HG03460 (cell line): ENCODE data around the gene AUH.

Source experiments
- ATAC-seq: cut with Tn5 transposase; IDR thresholded peaks from one replicate; pipeline ENCODE4 v1.9.1; 2021; ENCODE audit not compliant: unreplicated experiment

Gene AUH

DNA sequence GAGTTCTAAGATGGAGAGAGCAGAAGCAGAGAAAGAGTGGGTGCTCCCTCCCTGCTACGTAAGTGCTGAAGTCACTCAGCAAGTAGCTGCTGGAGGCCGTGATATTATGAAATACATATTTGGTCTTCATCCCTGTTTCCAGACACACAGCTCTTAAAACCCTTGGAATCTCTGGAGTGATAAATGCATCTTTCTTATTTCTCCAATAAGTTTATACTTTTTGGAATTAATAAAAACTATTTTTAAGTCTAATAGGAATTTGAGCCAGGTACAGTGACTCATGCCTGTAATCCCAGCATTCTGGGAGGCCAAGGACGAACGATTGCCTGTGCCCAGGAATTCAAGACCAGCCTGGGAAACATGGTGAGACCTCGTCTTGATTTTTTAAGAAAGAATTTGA lies 60.6 kb downstream of the AUH start:
- no peak for ATAC-seq

DNA sequence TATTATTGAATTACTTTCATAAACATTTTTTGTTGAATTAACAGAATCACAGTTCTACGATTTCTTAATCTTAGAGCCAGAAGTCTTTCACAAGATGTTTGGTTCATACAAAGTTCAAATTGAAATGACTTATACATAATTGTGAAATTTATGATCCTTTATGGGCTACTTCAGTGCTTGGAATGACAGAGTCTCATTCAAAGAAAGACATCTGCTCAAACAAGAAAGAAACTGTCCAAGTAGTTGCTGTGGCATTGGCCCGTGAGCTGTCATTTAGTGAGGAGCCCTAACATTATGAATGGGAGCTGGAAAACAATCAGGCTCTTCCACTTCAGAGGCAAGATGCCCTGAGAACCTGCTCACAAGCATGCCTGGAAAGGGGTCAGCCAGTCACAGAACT lies 63.4 kb downstream of the AUH start:
- no peak for ATAC-seq

- no peak for ATAC-seq
Observed at GRCh38 chr9:91297306-91297705, 64.4 kb downstream of the AUH start.

DNA sequence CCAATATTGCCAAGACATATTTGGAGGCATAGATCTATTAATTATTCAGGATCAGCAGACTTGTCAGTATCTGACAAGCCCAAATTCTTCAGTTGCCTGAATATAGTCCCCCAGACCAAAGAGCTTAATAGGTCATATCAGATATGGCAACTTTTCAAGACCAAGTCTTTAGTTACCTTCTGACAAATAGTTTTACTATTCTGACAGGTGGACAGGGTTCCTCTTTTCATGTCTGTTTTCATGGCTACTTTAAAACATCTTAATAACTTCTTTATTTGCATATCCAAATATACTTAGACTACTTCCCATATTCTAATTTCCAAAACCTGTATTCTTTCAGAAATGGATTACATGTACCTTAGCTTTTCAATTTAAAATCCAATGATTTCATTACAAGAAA lies 65.4 kb downstream of the AUH start:
- ATAC-seq: no peak

GRCh38 chr9:91295357-91295756 lies 66.4 kb downstream of the AUH start:
- ATAC-seq: no peak

- ATAC-seq: no peak
Observed at GRCh38 chr9:91291866-91292265, 69.9 kb downstream of the AUH start.

DNA sequence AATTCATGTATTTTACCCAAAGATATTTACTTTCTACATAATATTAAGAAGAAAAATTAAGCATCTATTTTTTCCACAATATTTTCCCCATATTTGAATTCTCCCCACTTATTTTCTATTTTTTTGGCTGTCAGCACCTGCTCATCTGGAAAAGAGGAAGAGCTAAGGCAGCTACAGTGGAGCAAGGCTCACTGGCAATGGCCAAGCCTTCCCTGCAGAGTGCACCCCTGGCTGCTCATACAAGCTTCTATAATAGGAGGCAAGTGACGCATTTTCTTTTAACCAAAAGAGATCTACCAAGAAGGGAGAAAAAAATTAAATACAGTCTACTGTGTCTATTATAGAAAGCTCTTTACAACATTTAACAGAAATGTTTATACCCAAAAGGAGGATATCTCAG lies 72.5 kb downstream of the AUH start:
- no peak for ATAC-seq

GRCh38 chr9:91285729-91286353 lies 75.9 kb downstream of the AUH start:
- no peak for ATAC-seq

DNA sequence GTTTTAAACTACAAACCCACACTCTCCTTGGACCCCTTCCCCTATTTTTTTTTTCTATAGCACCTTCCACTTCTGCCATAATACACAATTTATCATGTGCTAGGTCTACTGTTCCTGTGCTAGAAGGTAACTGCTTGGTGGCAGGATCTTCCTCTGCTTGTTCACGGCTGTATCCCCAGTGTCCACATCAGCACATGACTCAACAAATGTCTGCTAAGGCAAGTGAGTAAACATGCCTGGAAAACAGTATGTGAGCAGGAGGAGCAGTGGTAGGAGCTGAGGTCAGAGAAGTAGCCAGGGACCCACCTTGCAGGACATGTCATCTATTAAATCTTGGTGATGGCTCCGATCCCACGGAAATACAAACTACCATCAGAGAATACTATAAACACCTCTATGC lies 79.4 kb downstream of the AUH start:
- ATAC-seq: no peak

- no peak for ATAC-seq
Observed at GRCh38 chr9:91279296-91280204, 82.2 kb downstream of the AUH start.

GRCh38 chr9:91276513-91276912 lies 85.2 kb downstream of the AUH start:
- ATAC-seq: no peak

GRCh38 chr9:91275655-91276054 lies 86.1 kb downstream of the AUH start:
- no peak for ATAC-seq

GRCh38 chr9:91274949-91275492 lies 86.7 kb downstream of the AUH start:
- no peak for ATAC-seq

DNA sequence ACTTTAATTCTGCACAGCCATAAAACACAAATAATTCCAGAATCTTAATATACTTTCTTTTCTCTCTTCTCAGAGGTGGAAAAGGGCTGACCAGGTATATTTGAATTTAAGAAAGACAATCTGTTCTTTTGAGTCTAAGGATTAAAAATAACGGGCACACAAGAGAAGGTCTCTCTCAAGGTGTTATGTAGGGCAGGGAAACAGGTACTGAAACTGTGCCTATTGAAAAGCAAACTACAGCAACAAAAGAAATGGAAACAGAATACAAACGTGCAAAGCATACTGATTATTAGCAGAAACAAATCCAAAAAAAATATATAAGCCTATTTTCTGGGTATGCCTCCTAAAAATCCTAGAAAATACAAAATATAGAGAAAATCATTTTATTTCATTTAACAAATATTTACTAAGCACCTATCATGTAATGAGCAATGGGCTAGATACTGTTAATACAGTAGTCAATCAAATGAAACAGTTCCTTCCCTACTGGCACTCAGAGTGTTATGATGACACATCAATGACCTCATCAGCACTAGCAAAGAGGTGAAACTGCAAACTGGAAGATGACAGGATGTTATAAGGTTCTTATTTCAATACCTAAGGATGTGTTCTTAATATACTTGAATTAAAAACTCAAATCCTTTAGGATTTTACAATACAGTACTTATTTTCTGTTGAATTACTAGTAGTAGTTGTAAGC lies 87.7 kb downstream of the AUH start:
- ATAC-seq: no peak

- no peak for ATAC-seq
Observed at GRCh38 chr9:91271156-91271555, 90.6 kb downstream of the AUH start.

- no peak for ATAC-seq
Observed at GRCh38 chr9:91269907-91270491, 91.7 kb downstream of the AUH start.

GRCh38 chr9:91266448-91266847 lies 95.3 kb downstream of the AUH start:
- no peak for ATAC-seq

DNA sequence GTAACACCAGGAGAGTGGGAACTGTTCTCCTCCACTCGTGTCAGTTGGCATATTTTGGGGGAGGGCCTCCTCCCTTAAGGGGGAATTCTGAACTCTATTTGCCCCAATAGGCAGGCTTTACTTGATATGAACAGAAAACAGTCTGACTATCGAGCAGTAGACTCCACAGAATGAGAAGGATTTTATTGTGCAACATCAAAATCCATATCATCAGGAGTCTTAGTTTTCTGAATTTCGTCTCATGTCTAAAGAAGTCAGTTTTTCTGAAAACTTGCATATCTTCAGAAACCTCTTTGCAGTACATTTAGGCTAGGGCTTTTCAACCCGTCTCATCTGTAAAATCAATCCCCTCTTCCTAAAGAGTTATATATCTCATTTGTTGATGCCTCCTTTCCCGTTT lies 96.2 kb downstream of the AUH start:
- ATAC-seq: no peak

- no peak for ATAC-seq
Observed at GRCh38 chr9:91261417-91261816, 100.3 kb downstream of the AUH start.

GRCh38 chr9:91259162-91259561 lies 102.6 kb downstream of the AUH start:
- ATAC-seq: no peak

- ATAC-seq: no peak
Observed at GRCh38 chr9:91258451-91258850, 103.3 kb downstream of the AUH start.
